ENCODE measurements around the gene TLE4. TPM values are rescaled to one million over a fixed set of nuclear protein-coding genes. Genes with fewer than 3 reads are reported as not detected.

The TLE4 gene
- total and polyA plus RNA-seq, 2 of the 13 experiments (the other 11 are each of a cell fraction or from before 2014, with no cell fraction given), result 2.0 to 2.3 TPM

- 62% methylated on average over 7 of the region's 7 CpGs for WGBS (ENCODE audit: low lambda C conversion rate)
- Histone ChIP-seq H3K4me3 (replicated peaks in 1 of 3; ENCODE audit: insufficient read depth in 1 of 3, low read depth in 2 of 3, low read length in 3 of 3) (no peak overlapping the region), H2AFZ (ENCODE audit: low read length) (no peak overlapping the region), H3K4me2 (ENCODE audit: low read depth, low read length) (no peak overlapping the region), H3K27ac (ENCODE audit: extremely low read length, insufficient read depth, low read length) (no peak overlapping the region), H3K36me3 (replicated peaks in 1 of 2; ENCODE audit: control insufficient read depth in 1 of 2, insufficient read depth in 2 of 2, low read length in 2 of 2) (no peaks in the 10 kb centered on the region), H3K27me3 (ENCODE audit: control insufficient read depth in 1 of 2, insufficient read depth in 2 of 2, low read length in 2 of 2) (no peaks in the 10 kb centered on the region), H3K9ac (ENCODE audit: insufficient read depth, low read depth, low read length) (no peak overlapping the region), H4K20me1 (ENCODE audit: insufficient read depth, low read length) (no peaks in the 10 kb centered on the region), H3K79me2 (ENCODE audit: insufficient read depth, low read length) (no peaks in the 10 kb centered on the region), H3K4me1 (ENCODE audit: insufficient read depth, low read length) (no peaks in the 10 kb centered on the region), H3K9me3 (ENCODE audit: low read length) (peaks cover 79% of the 10 kb centered on the region)
- FAIRE-seq (no peak), DNase-seq (ENCODE audit: low spot score) (no peak), ATAC-seq (no peak)
- ChIA-PET POLR2A (no interaction called here), CTCF (ENCODE audit: low intra/inter-chr PET ratio, low total read pairs) (no interaction called here)
- intact Hi-C loops (cut with micrococcal nuclease; ENCODE audit: unreplicated experiment), result no loop called here
- in situ Hi-C loops (cut with HindIII; ENCODE audit: extremely low pct_ligation_motif_present, low pct_unique_long_range_greater_than_20kb), result no loop called here
- BruUV-seq (replicated peaks), result no TSS peak
- TF ChIP-seq SNRNP70 (IDR thresholded peaks at IDR 0.05; ENCODE audit: low read depth, low read length) (no peak), ZNF629 (CRISPR knock-in tag; conservative IDR thresholded peaks at IDR 0.05) (no peak)
Measured at GRCh38 chr9:79709743-79710674, 138.2 kb downstream of the TLE4 start.

GRCh38 chr9:79711874-79712273 is 140.1 kb downstream of the TLE4 start:
- Histone ChIP-seq H3K27me3 (ENCODE audit: control insufficient read depth in 1 of 2, insufficient read depth in 2 of 2, low read length in 2 of 2) (no peaks in the 10 kb centered on the region), H3K79me2 (ENCODE audit: insufficient read depth, low read length) (no peaks in the 10 kb centered on the region), H3K4me2 (ENCODE audit: low read depth, low read length) (no peak overlapping the region), H3K9ac (ENCODE audit: insufficient read depth, low read depth, low read length) (no peak overlapping the region), H3K36me3 (replicated peaks in 1 of 2; ENCODE audit: control insufficient read depth in 1 of 2, insufficient read depth in 2 of 2, low read length in 2 of 2) (no peaks in the 10 kb centered on the region), H3K27ac (ENCODE audit: extremely low read length, insufficient read depth, low read length) (no peak overlapping the region), H3K4me3 (replicated peaks in 1 of 3; ENCODE audit: insufficient read depth in 1 of 3, low read depth in 2 of 3, low read length in 3 of 3) (no peak overlapping the region), H4K20me1 (ENCODE audit: insufficient read depth, low read length) (no peaks in the 10 kb centered on the region), H2AFZ (ENCODE audit: low read length) (no peak overlapping the region), H3K4me1 (ENCODE audit: insufficient read depth, low read length) (no peaks in the 10 kb centered on the region), H3K9me3 (ENCODE audit: low read length) (peaks cover 82% of the 10 kb centered on the region)
- intact Hi-C loops (cut with micrococcal nuclease; ENCODE audit: unreplicated experiment) (no loop called here), in situ Hi-C loops (cut with HindIII; ENCODE audit: extremely low pct_ligation_motif_present, low pct_unique_long_range_greater_than_20kb) (no loop called here)
- no peak for ATAC-seq
- CTCF ChIA-PET (ENCODE audit: low intra/inter-chr PET ratio, low total read pairs), result no interaction called here
- FAIRE-seq, result no peak
- no peak for DNase-seq (ENCODE audit: low spot score)
- no TSS peak for BruUV-seq (replicated peaks)
- POLR2A ChIA-PET, result no interaction called here
- TF ChIP-seq NONO (IDR thresholded peaks at IDR 0.05) (no peak), NONO (CRISPR knock-in tag; conservative IDR thresholded peaks at IDR 0.05) (no peak), NFRKB (IDR thresholded peaks at IDR 0.05) (no peak), ZNF776 (CRISPR knock-in tag; IDR thresholded peaks at IDR 0.05) (no peak), PRDM4 (CRISPR knock-in tag; IDR thresholded peaks at IDR 0.05; ENCODE audit: borderline replicate concordance) (no peak), ATF1 (CRISPR knock-in tag; IDR thresholded peaks at IDR 0.05) (no peak), LCORL (IDR thresholded peaks at IDR 0.05) (no peak), LCORL (CRISPR knock-in tag; IDR thresholded peaks at IDR 0.05) (no peak), FIP1L1 (IDR thresholded peaks at IDR 0.05; ENCODE audit: borderline replicate concordance, insufficient read depth, low read depth, low read length) (no peak), ZBTB20 (CRISPR knock-in tag; IDR thresholded peaks at IDR 0.05; ENCODE audit: borderline replicate concordance, low read depth) (no peak), PHF21A (CRISPR knock-in tag; IDR thresholded peaks at IDR 0.05) (no peak), MEF2D (CRISPR knock-in tag; IDR thresholded peaks at IDR 0.05) (no peak), RARA (CRISPR knock-in tag; IDR thresholded peaks at IDR 0.05) (no peak), ZNF296 (CRISPR knock-in tag; conservative IDR thresholded peaks at IDR 0.05) (no peak), PCBP1 (IDR thresholded peaks at IDR 0.05; ENCODE audit: borderline replicate concordance, low read depth, low read length) (no peak)

All from HepG2 (cell line).